Stimulated activated CD4-positive, alpha-beta T cell treated with anti-CD3 and anti-CD28 coated beads, Interleukin-1b, Interleukin-23, amount 100 ng/mL, for 4 hours (primary cell): ENCODE data around the gene PON2.
"Not testable (repeated sequence)": the region's sequence is repeated elsewhere in the genome, so short reads cannot be mapped to it uniquely, and the experiment has no call there.

Source experiments
- DNase-seq, 2 donors: peaks; one replicate each; pipeline ENCODE4 v3.0.0-alpha.2; 2020; ENCODE audit warnings: low read depth in 2 of 2

PON2 gene

GRCh38 chr7:95405208-95405607 is 29.6 kb downstream of the PON2 start:
- DNase-seq: no peak

GRCh38 chr7:95404316-95404865 is 30.4 kb downstream of the PON2 start:
- no peak for DNase-seq

GRCh38 chr7:95398155-95398940 is 36.5 kb downstream of the PON2 start:
- DNase-seq: no peak

- DNase-seq: no peak
Observed at GRCh38 chr7:95397381-95397780, 37.4 kb downstream of the PON2 start.

- DNase-seq: peak in 1 of 2 donors; percentile 1
Observed at GRCh38 chr7:95396136-95397032, 38.4 kb downstream of the PON2 start, which contains the start of gene PON3. TSS of gene PON3 (minus strand) at chr7:95396375. CDS start at chr7:95396350, 25 bp downstream.

- no peak for DNase-seq
Observed at GRCh38 chr7:95395755-95396135, 39.1 kb downstream of the PON2 start.

- DNase-seq: no peak
Observed at GRCh38 chr7:95394370-95394769, 40.5 kb downstream of the PON2 start.

- no peak for DNase-seq
Observed at GRCh38 chr7:95391761-95392160, 43.1 kb downstream of the PON2 start.

- no peak for DNase-seq
Observed at GRCh38 chr7:95389516-95389915, 45.3 kb downstream of the PON2 start.

- DNase-seq: not testable (repeated sequence)
Observed at GRCh38 chr7:95379457-95379856, 55.4 kb downstream of the PON2 start.

- no peak for DNase-seq
Observed at GRCh38 chr7:95376632-95377400, 58.0 kb downstream of the PON2 start.

GRCh38 chr7:95375591-95376257 is 59.1 kb downstream of the PON2 start:
- no peak for DNase-seq

GRCh38 chr7:95373323-95373722 is 61.5 kb downstream of the PON2 start:
- no peak for DNase-seq

- no peak for DNase-seq
Observed at GRCh38 chr7:95368235-95368634, 66.6 kb downstream of the PON2 start.

GRCh38 chr7:95367606-95368005 is 67.2 kb downstream of the PON2 start:
- DNase-seq: no peak

- DNase-seq: no peak
Observed at GRCh38 chr7:95365151-95365550, 69.7 kb downstream of the PON2 start.

- DNase-seq: no peak
Observed at GRCh38 chr7:95357623-95358022, 77.2 kb downstream of the PON2 start.
